DND-41 (cell line): ENCODE measurements around the gene PRLH.

Experiments
- CTCF ChIP-seq: IDR thresholded peaks from 2 replicates; pipeline ENCODE4 v1.5.1; 2012; ENCODE audit warnings: borderline replicate concordance, low read length, moderate library complexity, mild to moderate bottlenecking; ENCODE audit not compliant: poor library complexity, severe bottlenecking; ENCODE audit errors: extremely low read depth
- EZH2 ChIP-seq: IDR thresholded peaks from 3 replicates; pipeline ENCODE4 v1.6.1; 2012; ENCODE audit warnings: borderline replicate concordance, low read depth, mild to moderate bottlenecking, moderate library complexity, low read length, inconsistent platforms; ENCODE audit not compliant: severe bottlenecking

GRCh38 chr2:237575869-237576862 is 9.8 kb downstream of the PRLH start:
- TF ChIP-seq EZH2 (no peak), CTCF (no peak)
